ENCODE data around the gene DOCK1.

DOCK1 gene

GRCh38 chr10:127414024-127414423 is 508.8 kb downstream of the DOCK1 start:
- ATAC-seq (replicated peaks) (no peak), DNase-seq (no peak)
- Mint-ChIP-seq H3K9me3 (no peaks in the 10 kb centered on the region), H3K27ac (no peak overlapping the region), H3K27me3 (peaks cover 0 to 14% of the 10 kb centered on the region in 2 donors), H3K4me1 (ENCODE audit: low read depth in 2 of 2) (no peaks in the 10 kb centered on the region), H3K36me3 (ENCODE audit: insufficient read depth) (no peaks in the 10 kb centered on the region), H3K4me3 (no peak overlapping the region)

- Mint-ChIP-seq H3K4me1 (ENCODE audit: low read depth in 2 of 2) (no peaks in the 10 kb centered on the region), H3K9me3 (no peaks in the 10 kb centered on the region), H3K36me3 (ENCODE audit: insufficient read depth) (no peaks in the 10 kb centered on the region), H3K4me3 (no peak overlapping the region), H3K27me3 (peaks cover 0 to 14% of the 10 kb centered on the region in 2 donors), H3K27ac (no peak overlapping the region)
- DNase-seq, result no peak
- ATAC-seq (replicated peaks), result no peak
Observed at GRCh38 chr10:127415116-127415515, 509.9 kb downstream of the DOCK1 start.

- DNase-seq (no peak), ATAC-seq (replicated peaks) (no peak)
- Mint-ChIP-seq H3K4me1 (ENCODE audit: low read depth in 2 of 2) (no peaks in the 10 kb centered on the region), H3K27me3 (peaks cover 0 to 14% of the 10 kb centered on the region in 2 donors), H3K36me3 (ENCODE audit: insufficient read depth) (no peaks in the 10 kb centered on the region), H3K4me3 (no peak overlapping the region), H3K9me3 (no peaks in the 10 kb centered on the region), H3K27ac (no peak overlapping the region)
Observed at GRCh38 chr10:127415901-127416581, 510.8 kb downstream of the DOCK1 start.

- Mint-ChIP-seq H3K4me3 (no peak overlapping the region), H3K4me1 (ENCODE audit: low read depth in 2 of 2) (no peaks in the 10 kb centered on the region), H3K27ac (no peak overlapping the region), H3K27me3 (peaks cover 0 to 14% of the 10 kb centered on the region in 2 donors), H3K36me3 (ENCODE audit: insufficient read depth) (no peaks in the 10 kb centered on the region), H3K9me3 (no peaks in the 10 kb centered on the region)
- ATAC-seq (replicated peaks) (no peak), DNase-seq (no peak)
Observed at GRCh38 chr10:127417031-127417430, 511.8 kb downstream of the DOCK1 start.

- H3K27ac Mint-ChIP-seq, result no peak overlapping the region
- no peak overlapping the region for H3K4me3 Mint-ChIP-seq
- H3K4me1 Mint-ChIP-seq (ENCODE audit: low read depth in 2 of 2), result no peaks in the 10 kb centered on the region
- no peaks in the 10 kb centered on the region for H3K36me3 Mint-ChIP-seq (ENCODE audit: insufficient read depth)
- DNase-seq (no peak), ATAC-seq (replicated peaks) (no peak)
- peaks cover 0 to 14% of the 10 kb centered on the region in 2 donors for H3K27me3 Mint-ChIP-seq
- no peaks in the 10 kb centered on the region for H3K9me3 Mint-ChIP-seq
Observed at GRCh38 chr10:127417686-127418401, 512.6 kb downstream of the DOCK1 start.

GRCh38 chr10:127418536-127419168 is 513.4 kb downstream of the DOCK1 start:
- no peak overlapping the region for H3K27ac Mint-ChIP-seq
- H3K4me1 Mint-ChIP-seq (ENCODE audit: low read depth in 2 of 2), result no peaks in the 10 kb centered on the region
- H3K27me3 Mint-ChIP-seq, result peaks cover 0 to 14% of the 10 kb centered on the region in 2 donors
- no peaks in the 10 kb centered on the region for H3K9me3 Mint-ChIP-seq
- no peaks in the 10 kb centered on the region for H3K36me3 Mint-ChIP-seq (ENCODE audit: insufficient read depth)
- DNase-seq, result no peak
- ATAC-seq (replicated peaks), result no peak
- H3K4me3 Mint-ChIP-seq, result no peak overlapping the region

GRCh38 chr10:127420138-127420684 is 515.0 kb downstream of the DOCK1 start:
- no peaks in the 10 kb centered on the region for H3K9me3 Mint-ChIP-seq
- no peak for ATAC-seq (replicated peaks)
- peaks cover 0 to 14% of the 10 kb centered on the region in 2 donors for H3K27me3 Mint-ChIP-seq

GRCh38 chr10:127423218-127423915 is 518.1 kb downstream of the DOCK1 start:
- H3K9me3 Mint-ChIP-seq, result no peaks in the 10 kb centered on the region
- DNase-seq, result no peak
- no peak overlapping the region for H3K4me3 Mint-ChIP-seq
- H3K4me1 Mint-ChIP-seq (ENCODE audit: low read depth in 2 of 2), result no peaks in the 10 kb centered on the region
- H3K27ac Mint-ChIP-seq, result no peak overlapping the region
- no peaks in the 10 kb centered on the region for H3K27me3 Mint-ChIP-seq
- no peak for ATAC-seq (replicated peaks)
- no peaks in the 10 kb centered on the region for H3K36me3 Mint-ChIP-seq (ENCODE audit: insufficient read depth)

More at GRCh38 chr10:127420138-127420684, 515.0 kb downstream of the DOCK1 start:
- no peak for DNase-seq
- H3K27ac Mint-ChIP-seq, result no peak overlapping the region
- H3K4me3 Mint-ChIP-seq, result no peak overlapping the region
- no peaks in the 10 kb centered on the region for H3K36me3 Mint-ChIP-seq (ENCODE audit: insufficient read depth)
- no peaks in the 10 kb centered on the region for H3K4me1 Mint-ChIP-seq (ENCODE audit: low read depth in 2 of 2)

GRCh38 chr10:127424594-127425264 is 519.5 kb downstream of the DOCK1 start:
- DNase-seq (no peak), ATAC-seq (replicated peaks) (no peak)
- H3K9me3 Mint-ChIP-seq, result no peaks in the 10 kb centered on the region
- no peaks in the 10 kb centered on the region for H3K27me3 Mint-ChIP-seq
- no peaks in the 10 kb centered on the region for H3K4me1 Mint-ChIP-seq (ENCODE audit: low read depth in 2 of 2)
- H3K27ac Mint-ChIP-seq, result no peak overlapping the region
- no peaks in the 10 kb centered on the region for H3K36me3 Mint-ChIP-seq (ENCODE audit: insufficient read depth)
- H3K4me3 Mint-ChIP-seq, result no peak overlapping the region

- no peaks in the 10 kb centered on the region for H3K27me3 Mint-ChIP-seq
- no peaks in the 10 kb centered on the region for H3K4me1 Mint-ChIP-seq (ENCODE audit: low read depth in 2 of 2)
- H3K4me3 Mint-ChIP-seq, result no peak overlapping the region
- H3K27ac Mint-ChIP-seq, result no peak overlapping the region
- H3K36me3 Mint-ChIP-seq (ENCODE audit: insufficient read depth), result no peaks in the 10 kb centered on the region
- H3K9me3 Mint-ChIP-seq, result no peaks in the 10 kb centered on the region
- ATAC-seq (replicated peaks) (no peak), DNase-seq (no peak)
Observed at GRCh38 chr10:127426746-127427145, 521.5 kb downstream of the DOCK1 start.

- ATAC-seq (replicated peaks), result no peak
- Mint-ChIP-seq H3K4me3 (no peak overlapping the region), H3K27me3 (no peaks in the 10 kb centered on the region), H3K9me3 (no peaks in the 10 kb centered on the region), H3K4me1 (ENCODE audit: low read depth in 2 of 2) (no peaks in the 10 kb centered on the region), H3K27ac (no peak overlapping the region), H3K36me3 (ENCODE audit: insufficient read depth) (no peaks in the 10 kb centered on the region)
- DNase-seq, result no peak
Observed at GRCh38 chr10:127427926-127428325, 522.7 kb downstream of the DOCK1 start.

- no peak for DNase-seq
- no peak overlapping the region for H3K27ac Mint-ChIP-seq
- no peak overlapping the region for H3K4me3 Mint-ChIP-seq
- no peaks in the 10 kb centered on the region for H3K4me1 Mint-ChIP-seq (ENCODE audit: low read depth in 2 of 2)
- no peaks in the 10 kb centered on the region for H3K27me3 Mint-ChIP-seq
- no peaks in the 10 kb centered on the region for H3K9me3 Mint-ChIP-seq
- no peak for ATAC-seq (replicated peaks)
- no peaks in the 10 kb centered on the region for H3K36me3 Mint-ChIP-seq (ENCODE audit: insufficient read depth)
Observed at GRCh38 chr10:127428385-127428980, 523.3 kb downstream of the DOCK1 start.
